Measurements from ENCODE around the gene MRM3. TPM values are rescaled to one million over a fixed set of nuclear protein-coding genes. Genes with fewer than 3 reads are reported as not detected.

MRM3 gene
- total and polyA plus RNA-seq, 11 donors = 14.8 to 35.4 (median 18.3) TPM

- H3K4me3 ChIP-seq = no peak overlapping the region
- intact Hi-C loops (cut with DNase I) = no loop called here
- no peak for TF ChIP-seq POLR2A (IDR thresholded peaks at IDR 0.05)
- WGBS, 4 donors = 85 to 88% (median 85%) methylated on average over 12 to 13 of the region's 13 CpGs
- H3K4me1 ChIP-seq = no peaks in the 10 kb centered on the region
- ATAC-seq (no peak), DNase-seq (peak in 1 of 5 donors; percentile 7)
- H3K27ac ChIP-seq = no peak overlapping the region
- no peaks in the 10 kb centered on the region for H3K27me3 ChIP-seq
- H3K36me3 ChIP-seq = peaks cover 0 to 10% (median 0%) of the 10 kb centered on the region in 9 donors
- H3K9me3 ChIP-seq = no peaks in the 10 kb centered on the region
Measured at GRCh38 chr17:806346-806745, 24.2 kb downstream of the MRM3 start.

DNA sequence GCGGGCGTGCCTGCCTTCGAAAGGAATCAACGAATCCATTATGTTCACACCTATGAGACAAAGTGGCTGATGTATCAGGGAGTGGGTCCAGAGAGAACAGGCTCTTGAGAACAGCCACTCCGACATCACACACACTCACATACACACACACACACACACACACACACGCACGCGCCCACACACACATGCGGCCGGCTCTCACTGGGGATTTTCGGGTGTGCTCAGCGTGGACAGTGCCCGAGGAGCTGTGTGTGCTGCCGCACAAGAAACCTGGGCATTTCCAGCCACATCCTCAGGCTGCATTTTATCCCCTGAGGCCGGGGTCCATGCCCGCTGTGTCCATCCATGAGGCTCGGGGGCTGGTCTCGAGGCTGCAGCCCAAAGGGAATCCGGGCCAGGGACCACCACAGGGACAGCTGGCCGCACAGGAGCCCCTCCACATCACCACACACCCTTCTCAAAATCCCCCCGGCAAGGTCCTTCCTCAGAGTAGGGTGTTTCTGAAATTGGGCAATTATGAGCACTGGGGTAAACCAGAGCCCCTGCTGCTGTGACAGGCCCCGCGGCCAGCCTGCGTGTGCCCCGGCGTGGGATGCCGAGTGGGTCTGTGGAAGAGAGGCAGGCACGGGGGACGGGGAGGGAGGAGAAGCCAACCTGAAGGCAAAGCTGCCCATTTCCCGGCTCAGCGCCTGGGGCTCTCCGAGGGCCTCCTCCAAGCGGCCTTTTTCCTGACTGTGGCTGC, 24.8 kb downstream of the MRM3 start:
- H3K4me1 ChIP-seq = no peaks in the 10 kb centered on the region
- H3K36me3 ChIP-seq = peaks cover 0 to 10% (median 0%) of the 10 kb centered on the region in 9 donors
- ATAC-seq (no peak), DNase-seq (peak in 1 of 5 donors; percentile 14)
- intact Hi-C loops (cut with DNase I) = no loop called here
- TF ChIP-seq POLR2A (IDR thresholded peaks at IDR 0.05) (no peak), CTCF (IDR thresholded peaks at IDR 0.05) (no peak)
- no peak overlapping the region for H3K4me3 ChIP-seq
- H3K27me3 ChIP-seq = no peaks in the 10 kb centered on the region
- H3K27ac ChIP-seq = no peak overlapping the region
- WGBS, 4 donors = 87 to 92% (median 90%) methylated on average over 22 to 33 of the region's 33 CpGs
- H3K9me3 ChIP-seq = no peaks in the 10 kb centered on the region

- H3K4me1 ChIP-seq = no peaks in the 10 kb centered on the region
- no peak for DNase-seq
- intact Hi-C loops (cut with DNase I) = no loop called here
- 92 to 95% (median 94%) methylated on average over 14 to 28 of the region's 28 CpGs for whole genome bisulfite sequencing, 4 donors
- peaks cover 0 to 11% (median 0%) of the 10 kb centered on the region in 9 donors for H3K36me3 ChIP-seq
- no peaks in the 10 kb centered on the region for H3K9me3 ChIP-seq
- no peak for ATAC-seq
- no peak for TF ChIP-seq CTCF (IDR thresholded peaks at IDR 0.05)
- no peak for TF ChIP-seq POLR2A (IDR thresholded peaks at IDR 0.05)
- no peaks in the 10 kb centered on the region for H3K27me3 ChIP-seq
- no peak overlapping the region for H3K4me3 ChIP-seq
- H3K27ac ChIP-seq = no peak overlapping the region
Measured at GRCh38 chr17:807523-808294, 25.6 kb downstream of the MRM3 start.

- H3K27me3 ChIP-seq = no peaks in the 10 kb centered on the region
- DNase-seq (no peak), ATAC-seq (no peak)
- TF ChIP-seq CTCF (IDR thresholded peaks at IDR 0.05) = no peak
- TF ChIP-seq POLR2A (IDR thresholded peaks at IDR 0.05) = no peak
- no peak overlapping the region for H3K4me3 ChIP-seq
- peaks cover 0 to 24% (median 0%) of the 10 kb centered on the region in 9 donors for H3K36me3 ChIP-seq
- no peaks in the 10 kb centered on the region for H3K9me3 ChIP-seq
- WGBS, 4 donors = 88 to 91% (median 90%) methylated on average over 20 to 29 of the region's 29 CpGs
- no peaks in the 10 kb centered on the region for H3K4me1 ChIP-seq
- H3K27ac ChIP-seq = no peak overlapping the region
- intact Hi-C loops (cut with DNase I) = no loop called here
Measured at GRCh38 chr17:811051-811784, 29.1 kb downstream of the MRM3 start.

Measured in heart left ventricle (tissue), 16 donors.